ENCODE measurements around the gene EIF5AL1. TPM values are rescaled to one million over a fixed set of nuclear protein-coding genes. Genes with fewer than 3 reads are reported as not detected.

EIF5AL1 gene
- total and polyA plus RNA-seq, 2 of the 4 experiments (the other 2 are of a cell fraction) = 1.1 to 1.4 TPM

GRCh38 chr10:79495791-79496190 is 16.5 kb upstream of the EIF5AL1 start:
- peaks cover 2% of the 10 kb centered on the region; the same call in 1 of the 2 replicates for H3K4me1 ChIP-seq (ENCODE audit: control insufficient read depth, insufficient read depth, low read length)
- ATAC-seq (ENCODE audit: low read depth) (no peak), DNase-seq (no peak)
- H2AFZ ChIP-seq (replicated peaks; ENCODE audit: low read length, poor library complexity) = no peak overlapping the region
- CTCF ChIA-PET = no interaction called here
- no peak overlapping the region for H3K9ac ChIP-seq (ENCODE audit: low read depth, low read length)
- H3K9me3 ChIP-seq (ENCODE audit: control insufficient read depth, insufficient read depth, low read length) = no peaks in the 10 kb centered on the region
- no peak overlapping the region for H2BK20ac ChIP-seq (ENCODE audit: low read depth, low read length)
- no CpG with 5 or more reads among the region's 6 CpGs for WGBS, 2 experiments (ENCODE audit: extremely low coverage in 2 of 2, insufficient read length in 1 of 2)
- 0 out of 2 replicates have a peak, but pooled peaks cover 2% of the 10 kb centered on the region for H3K9me1 ChIP-seq (ENCODE audit: insufficient read depth, low read length)
- no peak overlapping the region for H4K5ac ChIP-seq (ENCODE audit: low read depth, low read length)
- POLR2A ChIA-PET (ENCODE audit: unreplicated experiment) = no interaction called here
- H3K14ac ChIP-seq (replicated peaks; ENCODE audit: low read depth, low read length) = no peak overlapping the region
- no peak overlapping the region for H3K56ac ChIP-seq (ENCODE audit: extremely low read depth, insufficient read depth, low read length)
- H2BK5ac ChIP-seq (ENCODE audit: low read depth, low read length, poor library complexity, severe bottlenecking) = no peak overlapping the region
- no peak overlapping the region for H3K4ac ChIP-seq (ENCODE audit: low read depth, low read length)
- H3K36me3 ChIP-seq (ENCODE audit: control insufficient read depth, insufficient read depth, low read length) = no peaks in the 10 kb centered on the region
- H2BK120ac ChIP-seq (ENCODE audit: low read depth, low read length) = no peak overlapping the region
- no peak overlapping the region for H2AK5ac ChIP-seq (ENCODE audit: low read depth, low read length)
- intact Hi-C loops (cut with micrococcal nuclease) = no loop called here
- no peak overlapping the region for H3K23ac ChIP-seq (ENCODE audit: low read depth, low read length)
- H4K20me1 ChIP-seq (ENCODE audit: insufficient read depth, low read length) = no peaks in the 10 kb centered on the region
- H3K4me2 ChIP-seq (ENCODE audit: low read depth, low read length) = no peak overlapping the region
- no peak for TF ChIP-seq BHLHE40 (IDR thresholded peaks at IDR 0.05; ENCODE audit: low read depth, low read length)
- BruUV-seq (replicated peaks) = no TSS peak
- dilution Hi-C loops (cut with HindIII; ENCODE audit: low sequenced_read_pairs, unreplicated experiment) = no loop called here
- H3K79me1 ChIP-seq (ENCODE audit: low read depth in 1 of 2, low read length in 2 of 2) = no peaks in the 10 kb centered on the region
- H3K27me3 ChIP-seq (ENCODE audit: control insufficient read depth, insufficient read depth, low read length) = peaks cover 25% of the 10 kb centered on the region
- no peak overlapping the region for H3K27ac ChIP-seq (ENCODE audit: insufficient read depth, low read length)
- no peak overlapping the region for H3K18ac ChIP-seq (ENCODE audit: low read depth, low read length)
- H4K8ac ChIP-seq (ENCODE audit: low read depth in 2 of 2, low read length in 2 of 2) = no peak overlapping the region
- H2BK15ac ChIP-seq (ENCODE audit: low read depth, low read length) = no peak overlapping the region
- no peak overlapping the region for H3K4me3 ChIP-seq (ENCODE audit: insufficient read depth, low read depth, low read length)
- in situ Hi-C loops (cut with MboI; ENCODE audit: low sequenced_read_pairs) = loop anchor here (25.0 kb wide), 1 partner anchor 108 kb away; no protein-coding TSS in a partner anchor
- no peak overlapping the region for H2AK9ac ChIP-seq (replicated peaks; ENCODE audit: low read depth, low read length, poor library complexity)
- H4K91ac ChIP-seq (ENCODE audit: insufficient read depth, low read depth, low read length) = no peak overlapping the region

Measured in IMR-90 (cell line).